HTERT RPE-1 (cell line): Measurements from ENCODE around the gene ZNF777.
"Not testable (repeated sequence)": the region's sequence is repeated elsewhere in the genome, so short reads cannot be mapped to it uniquely, and the experiment has no call there.

Source experiments
- in situ Hi-C: fragments of 300-500 bp; cut with MboI; formaldehyde crosslinking; loops from 4 replicates; pipeline ENCODE4 v1.14.3; 2020; ENCODE audit warnings: low sequenced_read_pairs

The ZNF777 gene

DNA sequence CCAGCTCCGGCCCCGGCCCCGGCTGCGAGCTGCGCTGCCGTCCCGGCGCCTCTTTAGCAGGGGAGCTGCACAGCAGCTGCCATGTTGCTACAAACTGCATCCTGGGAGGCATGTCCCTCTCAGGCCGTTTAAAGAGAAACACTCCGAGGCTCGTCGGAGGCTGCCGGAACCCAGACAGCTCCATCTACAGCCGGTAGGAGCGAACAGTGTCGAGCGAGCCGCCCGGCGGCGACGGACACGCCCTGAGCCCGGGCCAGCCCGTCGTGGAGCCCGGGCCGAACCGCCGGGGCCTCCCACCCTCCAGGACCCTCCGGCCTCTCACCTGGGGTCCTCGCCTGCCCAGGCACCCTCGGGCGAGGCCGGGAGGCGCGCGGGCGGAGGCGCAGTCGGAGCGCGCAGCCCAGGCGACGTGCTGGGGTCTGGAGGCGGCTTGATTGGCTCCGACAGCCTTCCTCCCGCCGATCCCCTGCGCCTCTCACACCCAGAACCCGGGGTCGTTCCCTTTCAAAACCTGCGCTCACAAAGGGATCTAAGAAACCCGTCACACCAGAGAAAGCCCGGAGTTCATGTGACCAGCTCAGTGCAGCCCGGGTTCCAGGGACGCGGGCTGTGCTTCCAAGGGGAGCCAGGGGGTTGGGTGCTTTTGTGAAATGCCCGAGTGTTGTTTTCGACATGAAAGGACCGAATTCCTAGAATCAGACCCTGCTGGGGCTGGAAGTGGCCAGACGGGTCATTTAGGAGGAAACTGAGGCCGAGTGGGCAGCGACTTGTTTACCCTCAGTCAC, at the start of gene ZNF777:
Gene ZNF777, minus strand, starts transcription at position 570 of the 785 bp plus-strand sequence. CDS start 5,040 bp downstream, outside the sequence.
- in situ Hi-C loops = no loop called here

DNA sequence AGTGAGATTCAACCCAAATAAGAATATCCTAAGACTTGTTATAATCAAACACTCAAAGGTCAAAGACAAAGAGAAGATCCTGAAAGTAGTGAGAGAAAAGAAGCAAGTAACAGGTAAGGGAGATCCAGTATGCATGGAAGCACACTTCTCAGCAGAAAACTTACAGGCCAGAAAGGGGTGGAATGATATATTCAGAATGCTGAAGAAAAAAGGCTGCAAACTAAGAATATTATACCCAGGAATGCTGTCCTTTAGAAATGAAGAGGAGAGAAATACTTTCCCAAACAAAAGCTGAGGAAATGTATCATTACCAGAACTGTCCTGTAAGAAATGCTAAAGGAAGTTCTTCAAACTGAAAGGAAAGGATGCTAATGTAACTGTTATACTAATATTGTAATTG, 49.4 kb upstream of the ZNF777 start:
- in situ Hi-C loops = no loop called here

- in situ Hi-C loops = no loop called here
These were observed 48.9 kb upstream of the ZNF777 start for GRCh38 chr7:149509774-149510173.

GRCh38 chr7:149505551-149505950, 44.7 kb upstream of the ZNF777 start:
- in situ Hi-C loops = no loop called here

- in situ Hi-C loops = no loop called here
These were observed 40.8 kb upstream of the ZNF777 start for GRCh38 chr7:149501651-149502050.

- in situ Hi-C loops = no loop called here
These were observed 40.0 kb upstream of the ZNF777 start for GRCh38 chr7:149500910-149501309.

GRCh38 chr7:149500201-149500600, 39.3 kb upstream of the ZNF777 start:
- in situ Hi-C loops = no loop called here

DNA sequence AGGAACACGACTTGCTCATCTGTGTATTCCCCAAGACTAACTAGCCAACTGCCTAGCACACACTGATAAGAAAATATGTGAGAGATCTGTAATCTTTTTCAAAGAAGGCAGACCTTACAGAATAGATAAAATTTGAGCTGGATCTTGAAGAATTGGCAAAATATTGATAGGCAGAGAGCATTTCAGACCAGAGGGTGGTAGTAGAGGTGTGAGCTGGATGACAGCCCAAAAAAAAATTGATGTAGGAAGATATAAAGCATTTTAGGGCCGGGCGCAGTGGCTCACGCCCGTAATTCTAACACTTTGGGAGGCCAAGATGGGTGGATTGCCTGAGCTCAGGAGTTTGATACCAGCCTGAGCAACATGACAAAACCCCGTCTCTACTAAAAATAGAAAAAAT, 37.9 kb upstream of the ZNF777 start:
- in situ Hi-C loops = no loop called here

DNA sequence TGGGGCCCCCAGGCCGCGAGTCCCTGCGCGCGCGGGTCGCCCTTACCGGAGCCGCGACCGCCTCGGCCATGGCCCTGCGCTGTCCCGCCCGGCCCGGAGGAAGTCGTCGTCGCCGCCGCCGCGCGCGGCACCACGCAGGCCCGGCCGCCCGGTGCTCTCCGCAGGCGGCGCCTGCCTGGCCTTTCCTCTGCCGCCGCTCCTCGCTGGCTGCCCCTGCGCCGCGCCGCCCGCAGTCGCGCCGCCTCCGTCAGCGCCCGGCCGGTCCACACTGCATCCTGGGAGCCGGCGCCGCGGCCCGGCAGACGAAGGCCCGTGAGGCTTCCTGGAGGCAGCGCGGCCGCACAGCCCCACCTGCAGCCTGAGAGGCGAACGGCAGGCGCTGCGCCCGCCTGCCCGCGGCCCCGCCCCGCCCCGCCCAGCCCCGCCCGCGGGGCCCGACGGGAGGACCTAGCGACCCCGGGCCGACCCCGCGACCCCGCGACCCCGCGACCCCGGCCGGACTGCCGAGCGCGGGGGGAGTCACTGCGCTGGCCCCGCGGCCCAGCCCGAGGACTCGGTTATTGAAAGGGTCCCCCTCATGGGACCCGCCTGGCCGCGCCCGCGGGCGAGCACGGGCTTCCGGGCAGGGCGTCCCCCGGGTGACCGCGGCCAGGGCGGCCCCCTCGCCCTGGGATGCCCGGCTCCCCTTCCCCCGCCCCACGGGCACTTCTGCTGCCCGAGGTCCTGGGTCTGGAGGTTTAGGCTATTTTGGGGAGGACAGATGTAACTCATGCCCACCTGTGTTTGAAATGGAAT, 36.8 kb upstream of the ZNF777 start, which contains the start of gene ZNF746:
Gene ZNF746, minus strand, starts transcription at position 343 of the 795 bp plus-strand sequence. Its CDS starts 273 bp downstream, at position 70.
- in situ Hi-C loops = no loop called here

GRCh38 chr7:149496642-149497391, 36.0 kb upstream of the ZNF777 start:
- in situ Hi-C loops = no loop called here

DNA sequence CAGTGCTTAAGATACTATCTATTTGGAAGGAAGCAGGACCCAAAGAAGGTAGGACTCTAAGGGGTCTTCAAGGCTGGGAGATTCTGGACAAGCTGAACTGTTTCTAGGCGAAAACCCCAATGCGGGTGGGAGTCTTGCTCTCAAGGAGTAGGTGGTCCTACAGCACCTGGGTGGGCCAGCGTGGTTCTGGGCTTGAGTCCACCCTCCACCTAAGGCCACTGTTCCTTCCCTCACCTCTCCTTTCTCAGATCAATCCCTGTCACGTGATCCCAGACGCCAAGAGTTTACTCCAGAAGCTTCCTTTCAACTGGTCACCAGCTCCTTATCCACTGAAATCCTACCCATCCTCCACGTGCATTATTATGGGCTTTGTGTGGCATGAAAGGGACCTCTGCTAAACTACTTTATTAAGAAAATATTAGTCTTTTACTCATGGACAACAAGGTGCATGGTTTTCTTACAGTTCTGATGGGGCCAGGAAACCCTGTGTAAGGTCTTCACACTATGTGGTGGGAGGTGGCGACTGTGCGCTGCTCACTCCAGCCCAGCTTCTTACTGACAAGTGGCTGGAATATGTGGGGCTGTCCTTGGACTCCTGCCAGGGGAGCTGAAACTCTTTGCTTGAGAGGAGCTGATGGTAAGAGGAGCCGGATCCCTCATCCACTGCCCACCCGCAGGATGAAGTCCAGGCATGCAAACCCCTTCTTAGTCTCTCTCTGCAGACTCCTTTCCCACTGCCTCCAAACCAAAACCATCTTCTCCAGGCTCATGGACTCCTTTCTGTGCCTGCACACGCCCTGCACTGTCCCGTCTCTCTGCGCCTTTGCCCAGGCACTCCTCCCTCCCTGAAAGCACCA, 35.2 kb upstream of the ZNF777 start:
- in situ Hi-C loops = no loop called here

DNA sequence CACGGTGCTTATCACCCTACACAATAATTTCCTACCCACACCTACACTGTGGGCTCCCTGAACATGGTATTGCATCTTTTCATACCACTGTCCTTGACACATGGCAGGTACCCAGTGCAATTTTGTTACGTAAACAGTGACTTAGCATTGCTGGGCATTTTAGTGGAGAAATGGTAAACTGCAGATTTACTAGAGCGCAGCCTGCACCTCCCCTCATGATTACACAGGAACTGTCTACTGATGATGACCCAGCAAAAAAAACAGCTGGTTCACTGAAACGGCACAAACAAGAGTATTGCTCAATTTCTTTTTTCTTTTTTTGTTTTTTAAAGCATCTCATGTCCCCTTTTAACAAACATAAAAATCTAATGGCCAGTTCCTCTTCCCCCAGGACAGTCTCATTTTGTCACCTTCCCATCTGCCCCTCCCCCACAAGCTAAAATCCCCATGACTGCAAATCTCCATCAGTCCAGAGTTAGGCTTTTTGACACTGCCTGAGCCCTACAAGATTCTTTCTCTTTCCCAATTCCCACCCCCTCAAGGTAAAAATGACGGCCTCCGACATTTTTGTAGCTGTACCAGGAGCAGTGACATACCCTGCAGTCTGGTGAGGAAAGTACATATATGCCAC, 34.0 kb upstream of the ZNF777 start:
- in situ Hi-C loops = no loop called here

DNA sequence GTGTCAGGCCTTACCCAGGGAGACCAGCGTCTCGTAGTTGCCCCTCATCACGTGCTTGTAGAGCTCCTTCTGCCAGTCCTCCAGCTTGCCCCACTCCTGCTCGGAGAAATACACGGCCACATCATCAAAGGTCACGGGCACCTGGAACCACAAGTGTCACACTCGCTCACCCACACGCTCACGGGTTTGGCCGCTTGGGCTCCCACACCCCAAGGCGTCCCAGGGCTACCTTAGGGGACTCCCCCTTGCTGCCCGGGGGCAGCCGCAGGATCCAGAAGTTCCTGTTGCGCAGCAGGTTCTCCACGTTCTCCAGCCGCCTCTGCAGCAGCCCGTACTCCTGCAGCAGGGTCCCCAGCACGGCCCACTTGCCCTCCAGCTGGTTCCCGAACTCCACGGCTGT, 33.1 kb upstream of the ZNF777 start:
- in situ Hi-C loops = not testable (repeated sequence)

- in situ Hi-C loops = no loop called here
These were observed 32.5 kb upstream of the ZNF777 start for GRCh38 chr7:149493366-149493765.

DNA sequence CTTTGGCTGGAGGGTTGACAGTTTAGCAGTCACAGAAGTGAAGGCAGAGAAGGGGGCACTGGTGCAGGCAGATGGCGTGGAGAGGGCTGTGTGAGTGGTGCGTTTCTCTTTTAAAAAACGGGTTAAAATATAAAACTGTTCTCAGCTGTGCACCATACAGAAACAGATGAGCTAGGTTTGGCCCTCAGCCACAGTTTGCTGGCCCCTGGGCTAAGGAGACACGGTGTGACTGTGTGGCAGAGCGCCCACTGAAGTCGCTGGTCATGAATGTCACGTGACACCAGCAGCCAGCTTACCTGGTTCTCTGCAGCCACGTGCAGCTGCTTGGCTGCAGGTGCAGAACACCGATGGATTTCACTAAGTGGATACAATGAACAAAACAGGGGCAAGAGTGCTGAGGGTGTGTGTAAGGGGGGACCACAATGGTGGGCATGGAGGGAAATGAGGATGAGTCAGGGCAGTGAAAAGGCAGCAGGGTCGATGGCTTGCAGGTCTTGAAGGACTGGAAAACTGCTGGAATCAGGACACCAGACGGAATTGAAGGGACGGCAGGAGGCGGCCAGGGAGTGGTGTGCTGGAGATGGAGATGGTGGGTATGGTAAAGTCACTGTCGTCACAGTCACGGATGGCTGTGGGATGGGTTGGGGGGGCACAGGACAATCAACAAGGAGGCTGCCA, 29.4 kb upstream of the ZNF777 start:
- in situ Hi-C loops = no loop called here

GRCh38 chr7:149489391-149490024, 28.6 kb upstream of the ZNF777 start:
- in situ Hi-C loops = no loop called here

GRCh38 chr7:149479568-149479967, 18.7 kb upstream of the ZNF777 start:
- in situ Hi-C loops = no loop called here

DNA sequence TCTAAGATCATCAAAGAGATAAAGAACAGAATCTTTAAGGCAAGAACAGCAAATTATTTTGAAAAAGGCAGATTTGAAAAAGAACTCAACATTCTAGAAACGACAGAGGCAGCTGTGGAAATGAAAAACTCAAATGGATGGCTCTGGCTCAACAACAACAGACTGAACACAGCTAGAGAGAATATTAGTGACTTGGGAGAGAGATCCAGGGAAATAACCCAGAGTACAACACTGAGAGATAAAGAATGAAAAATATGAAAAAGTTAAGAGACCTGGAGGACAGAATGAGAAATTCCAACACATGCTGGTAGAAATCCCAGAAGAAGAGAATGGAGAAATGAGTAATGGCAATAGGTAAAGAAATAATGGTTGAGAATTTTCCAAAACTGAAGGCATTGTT, 17.9 kb upstream of the ZNF777 start:
- in situ Hi-C loops = no loop called here
